ENCODE measurements around the gene SERPINH1.

DNA sequence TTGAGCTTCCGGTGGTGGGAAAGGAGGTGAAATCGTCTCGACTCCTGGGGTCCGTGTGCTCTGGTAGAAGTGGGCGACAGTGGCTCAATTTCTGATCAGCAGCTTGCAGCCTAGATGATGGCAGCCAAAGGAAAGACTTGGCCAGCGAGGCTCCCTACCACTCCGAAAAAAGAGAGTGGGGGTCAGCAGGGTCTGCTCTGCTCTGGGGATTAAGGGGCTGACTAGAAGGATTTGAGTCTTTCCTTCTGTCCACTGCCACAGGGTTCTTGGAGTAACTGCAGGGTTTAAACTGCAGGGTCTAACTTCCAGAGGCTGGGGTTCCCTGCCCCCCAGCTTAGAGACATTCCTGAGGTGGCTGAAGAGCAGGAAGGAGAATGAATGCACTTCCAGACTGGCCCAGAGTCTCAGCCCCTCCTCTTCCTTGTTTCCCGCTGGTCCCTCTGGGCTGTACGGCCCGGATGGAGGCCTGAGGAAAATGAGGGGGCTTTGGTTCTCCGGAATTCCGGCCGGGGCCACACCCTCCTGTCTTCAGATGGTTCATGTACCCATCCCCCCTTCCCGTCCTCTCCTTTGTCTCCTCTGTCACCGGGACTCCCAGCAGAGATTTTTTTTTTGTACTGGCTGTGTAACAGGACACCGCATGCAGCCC, 907 bp downstream of the SERPINH1 start:
- no peak for TF ChIP-seq EZH2 (optimal IDR thresholded peaks at IDR 0.05; ENCODE audit: low read depth, low read length)
- no peak for TF ChIP-seq EZH2phosphoT487 (IDR thresholded peaks at IDR 0.05; ENCODE audit: low read length)

Measured in MM.1S (cell line).